GM19099 (cell line): ENCODE results near the gene DLEC1.

Source experiments
- POLR2A ChIP-seq: IDR thresholded peaks from 3 replicates; pipeline ENCODE4 v1.6.1; 2011; ENCODE audit warnings: low read depth; ENCODE audit not compliant: insufficient read length; ENCODE audit errors: extremely low read depth

The DLEC1 gene

GRCh38 chr3:38085311-38085942 is 46.4 kb downstream of the DLEC1 start:
- TF ChIP-seq POLR2A, result no peak

- TF ChIP-seq POLR2A, result no peak
These were observed 46.9 kb downstream of the DLEC1 start for GRCh38 chr3:38085943-38086324.

- TF ChIP-seq POLR2A, result no peak
These were observed 47.5 kb downstream of the DLEC1 start for GRCh38 chr3:38086496-38086895.

GRCh38 chr3:38088126-38089078 is 49.4 kb downstream of the DLEC1 start:
- TF ChIP-seq POLR2A, result no peak

GRCh38 chr3:38089163-38089562 is 50.2 kb downstream of the DLEC1 start:
- TF ChIP-seq POLR2A, result no peak

GRCh38 chr3:38090453-38090852 is 51.4 kb downstream of the DLEC1 start:
- no peak for TF ChIP-seq POLR2A

GRCh38 chr3:38094999-38095398 is 56.0 kb downstream of the DLEC1 start:
- no peak for TF ChIP-seq POLR2A

- no peak for TF ChIP-seq POLR2A
These were observed 56.9 kb downstream of the DLEC1 start for GRCh38 chr3:38095669-38096483.

- no peak for TF ChIP-seq POLR2A
These were observed 58.7 kb downstream of the DLEC1 start for GRCh38 chr3:38097446-38098375.

GRCh38 chr3:38098376-38098723 is 59.3 kb downstream of the DLEC1 start:
- TF ChIP-seq POLR2A, result no peak

- TF ChIP-seq POLR2A, result no peak
These were observed 60.5 kb downstream of the DLEC1 start for GRCh38 chr3:38099518-38099917.

- TF ChIP-seq POLR2A, result no peak
These were observed 61.5 kb downstream of the DLEC1 start for GRCh38 chr3:38100498-38100897.

- no peak for TF ChIP-seq POLR2A
These were observed 62.9 kb downstream of the DLEC1 start for GRCh38 chr3:38101811-38102443.

GRCh38 chr3:38102444-38102814 is 63.4 kb downstream of the DLEC1 start:
- no peak for TF ChIP-seq POLR2A
